Measurements from ENCODE around the gene C8A.

The C8A gene

DNA sequence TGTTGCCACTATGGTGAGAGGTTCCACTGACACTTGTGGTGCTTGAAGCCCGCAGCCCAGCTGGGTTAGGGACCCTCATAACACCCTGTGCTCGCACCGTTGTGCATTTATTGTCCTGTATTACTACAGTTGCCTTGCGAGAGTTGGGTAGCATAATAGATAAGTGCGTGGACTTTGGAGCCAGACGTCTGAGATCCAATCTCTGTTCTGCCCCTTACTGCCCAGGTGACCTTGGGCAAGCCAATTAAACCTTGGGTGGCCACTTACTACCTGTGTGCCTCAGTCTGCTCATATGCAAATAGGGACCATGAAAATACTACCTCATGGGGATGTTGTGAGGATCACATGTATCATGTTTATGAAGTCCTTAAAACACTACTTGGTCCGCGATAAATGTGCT lies 97.9 kb downstream of the C8A start:
- WGBS (ENCODE audit: extremely low coverage, insufficient coverage, insufficient read length): no CpG with 5 or more reads among the region's 8 CpGs
- no peak overlapping the region for H3K4me2 ChIP-seq (ENCODE audit: low read length)
- no peak overlapping the region for H3K9ac ChIP-seq (ENCODE audit: low read length)
- no peak overlapping the region for H2AK5ac ChIP-seq (ENCODE audit: low read length)
- no peak for DNase-seq
- no peaks in the 10 kb centered on the region for H3K36me3 ChIP-seq (ENCODE audit: control insufficient read depth in 1 of 2, insufficient read depth in 2 of 2, low read length in 2 of 2)
- no peaks in the 10 kb centered on the region for H3K79me1 ChIP-seq (ENCODE audit: low read length)
- H2BK5ac ChIP-seq (ENCODE audit: low read depth, low read length, poor library complexity): no peak overlapping the region
- no peak overlapping the region for H4K91ac ChIP-seq (ENCODE audit: low read depth, low read length)
- H3K14ac ChIP-seq (ENCODE audit: low read length): no peak overlapping the region
- H3K4ac ChIP-seq (ENCODE audit: low read depth, low read length): no peak overlapping the region
- no peak overlapping the region for H2BK12ac ChIP-seq (ENCODE audit: low read length)
- no peak overlapping the region for H2BK120ac ChIP-seq (ENCODE audit: insufficient read depth, low read length, poor library complexity)
- H3K4me3 ChIP-seq (ENCODE audit: low read depth, low read length): no peak overlapping the region
- no peak overlapping the region for H3K27ac ChIP-seq (ENCODE audit: low read depth, low read length)
- no peak overlapping the region for H3K18ac ChIP-seq (ENCODE audit: low read length)
- H3K27me3 ChIP-seq (ENCODE audit: insufficient read depth, low read length): no peaks in the 10 kb centered on the region
- peaks cover 0 to 2% of the 10 kb centered on the region in 2 experiments for H3K4me1 ChIP-seq (ENCODE audit: control insufficient read depth in 1 of 2, insufficient read depth in 2 of 2, low read length in 2 of 2)
- no peaks in the 10 kb centered on the region for H3K79me2 ChIP-seq (ENCODE audit: control insufficient read depth, insufficient read depth, low read length, poor library complexity)
- H4K12ac ChIP-seq (ENCODE audit: low read depth, low read length): no peak overlapping the region
- no peak overlapping the region for H2AFZ ChIP-seq (ENCODE audit: insufficient read depth, low read length, poor library complexity)
- H3K23ac ChIP-seq (ENCODE audit: low read length): no peak overlapping the region
- no peak overlapping the region for H4K8ac ChIP-seq (ENCODE audit: low read depth, low read length)
- H3K9me3 ChIP-seq (ENCODE audit: insufficient read depth, low read depth, low read length): no peaks in the 10 kb centered on the region

DNA sequence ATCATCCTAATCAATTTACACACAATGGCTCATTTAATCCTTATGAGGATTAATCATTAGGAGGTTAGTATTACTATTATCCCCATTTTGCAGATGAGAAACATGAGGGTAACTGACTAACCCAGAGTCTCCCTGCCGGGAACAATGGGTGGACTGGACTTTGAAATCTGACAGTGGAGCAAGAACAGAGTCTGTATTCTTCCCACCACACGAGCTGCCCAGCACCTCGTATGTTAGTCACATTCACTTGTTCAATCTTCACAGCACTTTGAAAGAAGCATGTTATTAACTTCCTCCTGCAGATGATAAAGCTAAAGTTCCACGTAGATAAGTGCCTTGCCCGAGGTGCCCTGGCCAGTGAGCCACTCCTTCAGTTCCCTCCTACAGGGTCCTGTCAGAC lies 98.8 kb downstream of the C8A start:
- H3K36me3 ChIP-seq (ENCODE audit: control insufficient read depth in 1 of 2, insufficient read depth in 2 of 2, low read length in 2 of 2): no peaks in the 10 kb centered on the region
- no peaks in the 10 kb centered on the region for H3K79me1 ChIP-seq (ENCODE audit: low read length)
- H4K8ac ChIP-seq (ENCODE audit: low read depth, low read length): no peak overlapping the region
- no peak overlapping the region for H3K18ac ChIP-seq (ENCODE audit: low read length)
- no peak overlapping the region for H3K4me2 ChIP-seq (ENCODE audit: low read length)
- no peak overlapping the region for H2BK5ac ChIP-seq (ENCODE audit: low read depth, low read length, poor library complexity)
- no peaks in the 10 kb centered on the region for H3K27me3 ChIP-seq (ENCODE audit: insufficient read depth, low read length)
- H2AK5ac ChIP-seq (ENCODE audit: low read length): no peak overlapping the region
- H3K4me1 ChIP-seq (ENCODE audit: control insufficient read depth in 1 of 2, insufficient read depth in 2 of 2, low read length in 2 of 2): peaks cover 2% of the 10 kb centered on the region in 2 experiments
- no peak overlapping the region for H2BK120ac ChIP-seq (ENCODE audit: insufficient read depth, low read length, poor library complexity)
- no peak overlapping the region for H4K91ac ChIP-seq (ENCODE audit: low read depth, low read length)
- H3K4me3 ChIP-seq (ENCODE audit: low read depth, low read length): no peak overlapping the region
- no peak overlapping the region for H3K9ac ChIP-seq (ENCODE audit: low read length)
- WGBS (ENCODE audit: extremely low coverage, insufficient coverage, insufficient read length): no CpG with 5 or more reads among the region's 5 CpGs
- no peak overlapping the region for H3K4ac ChIP-seq (ENCODE audit: low read depth, low read length)
- no peak overlapping the region for H2AFZ ChIP-seq (ENCODE audit: insufficient read depth, low read length, poor library complexity)
- no peak overlapping the region for H4K12ac ChIP-seq (ENCODE audit: low read depth, low read length)
- no peaks in the 10 kb centered on the region for H3K9me3 ChIP-seq (ENCODE audit: insufficient read depth, low read depth, low read length)
- H2BK12ac ChIP-seq (ENCODE audit: low read length): no peak overlapping the region
- H3K23ac ChIP-seq (ENCODE audit: low read length): no peak overlapping the region
- no peak overlapping the region for H3K27ac ChIP-seq (ENCODE audit: low read depth, low read length)
- H3K14ac ChIP-seq (ENCODE audit: low read length): no peak overlapping the region
- H3K79me2 ChIP-seq (ENCODE audit: control insufficient read depth, insufficient read depth, low read length, poor library complexity): no peaks in the 10 kb centered on the region
- DNase-seq: no peak

DNA sequence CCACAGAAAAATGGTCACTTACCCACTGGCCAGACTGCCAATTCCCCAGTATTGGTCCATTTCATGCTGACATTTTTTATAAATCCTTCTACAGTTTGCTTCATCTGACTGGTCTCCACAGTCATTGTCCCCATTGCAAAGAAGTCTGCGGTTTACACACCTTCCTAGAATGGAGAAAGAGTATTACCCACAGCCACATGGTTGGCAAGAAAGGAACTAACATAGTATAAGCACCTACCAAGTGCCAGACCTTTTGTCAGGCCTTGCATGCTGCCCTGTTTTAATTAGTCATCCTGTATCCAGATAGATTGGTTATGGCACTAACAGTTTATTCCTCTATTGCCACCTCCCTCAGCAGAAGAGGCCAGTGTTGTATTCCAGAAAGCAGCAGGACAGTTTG lies 100.1 kb downstream of the C8A start:
- no peak overlapping the region for H2BK120ac ChIP-seq (ENCODE audit: insufficient read depth, low read length, poor library complexity)

GRCh38 chr1:56957931-56958330 lies 103.3 kb downstream of the C8A start:
- Histone ChIP-seq H2AFZ (ENCODE audit: insufficient read depth, low read length, poor library complexity) (no peak overlapping the region), H4K91ac (ENCODE audit: low read depth, low read length) (no peak overlapping the region)

More for the DNA sequence above, 100.1 kb downstream of the C8A start:
- Histone ChIP-seq H2BK12ac (ENCODE audit: low read length) (no peak overlapping the region), H2AFZ (ENCODE audit: insufficient read depth, low read length, poor library complexity) (no peak overlapping the region), H4K91ac (ENCODE audit: low read depth, low read length) (no peak overlapping the region), H4K8ac (ENCODE audit: low read depth, low read length) (no peak overlapping the region), H2AK5ac (ENCODE audit: low read length) (no peak overlapping the region), H3K23ac (ENCODE audit: low read length) (no peak overlapping the region), H3K4me1 (ENCODE audit: control insufficient read depth in 1 of 2, insufficient read depth in 2 of 2, low read length in 2 of 2) (peaks cover 4 to 6% of the 10 kb centered on the region in 2 experiments), H3K4me3 (ENCODE audit: low read depth, low read length) (no peak overlapping the region), H3K9ac (ENCODE audit: low read length) (no peak overlapping the region), H4K12ac (ENCODE audit: low read depth, low read length) (no peak overlapping the region), H2BK5ac (ENCODE audit: low read depth, low read length, poor library complexity) (no peak overlapping the region), H3K4me2 (ENCODE audit: low read length) (no peak overlapping the region), H3K18ac (ENCODE audit: low read length) (no peak overlapping the region), H3K9me3 (ENCODE audit: insufficient read depth, low read depth, low read length) (no peaks in the 10 kb centered on the region), H3K14ac (ENCODE audit: low read length) (no peak overlapping the region), H3K27me3 (ENCODE audit: insufficient read depth, low read length) (no peaks in the 10 kb centered on the region), H3K79me1 (ENCODE audit: low read length) (no peaks in the 10 kb centered on the region), H3K27ac (ENCODE audit: low read depth, low read length) (no peak overlapping the region), H3K4ac (ENCODE audit: low read depth, low read length) (no peak overlapping the region), H3K79me2 (ENCODE audit: control insufficient read depth, insufficient read depth, low read length, poor library complexity) (no peaks in the 10 kb centered on the region), H3K36me3 (ENCODE audit: control insufficient read depth in 1 of 2, insufficient read depth in 2 of 2, low read length in 2 of 2) (no peaks in the 10 kb centered on the region)
- WGBS (ENCODE audit: extremely low coverage, insufficient coverage, insufficient read length): no CpG with 5 or more reads among the region's 1 CpG
- no peak for DNase-seq

More at GRCh38 chr1:56957931-56958330, 103.3 kb downstream of the C8A start:
- Histone ChIP-seq H3K27ac (ENCODE audit: low read depth, low read length) (no peak overlapping the region), H3K14ac (ENCODE audit: low read length) (no peak overlapping the region), H3K4me2 (ENCODE audit: low read length) (no peak overlapping the region), H2AK5ac (ENCODE audit: low read length) (no peak overlapping the region), H2BK120ac (ENCODE audit: insufficient read depth, low read length, poor library complexity) (no peak overlapping the region), H4K12ac (ENCODE audit: low read depth, low read length) (no peak overlapping the region), H3K18ac (ENCODE audit: low read length) (no peak overlapping the region), H3K36me3 (ENCODE audit: control insufficient read depth in 1 of 2, insufficient read depth in 2 of 2, low read length in 2 of 2) (no peaks in the 10 kb centered on the region), H3K23ac (ENCODE audit: low read length) (no peak overlapping the region), H3K79me1 (ENCODE audit: low read length) (no peaks in the 10 kb centered on the region), H2BK5ac (ENCODE audit: low read depth, low read length, poor library complexity) (no peak overlapping the region), H3K27me3 (ENCODE audit: insufficient read depth, low read length) (no peaks in the 10 kb centered on the region), H2BK12ac (ENCODE audit: low read length) (no peak overlapping the region), H3K4me1 (ENCODE audit: control insufficient read depth in 1 of 2, insufficient read depth in 2 of 2, low read length in 2 of 2) (peaks cover 2 to 6% of the 10 kb centered on the region in 2 experiments), H3K4me3 (ENCODE audit: low read depth, low read length) (no peak overlapping the region), H3K9me3 (ENCODE audit: insufficient read depth, low read depth, low read length) (peaks cover 2% of the 10 kb centered on the region), H4K8ac (ENCODE audit: low read depth, low read length) (no peak overlapping the region), H3K9ac (ENCODE audit: low read length) (no peak overlapping the region), H3K4ac (ENCODE audit: low read depth, low read length) (no peak overlapping the region), H3K79me2 (ENCODE audit: control insufficient read depth, insufficient read depth, low read length, poor library complexity) (no peaks in the 10 kb centered on the region)
- DNase-seq: no peak
- no CpG with 5 or more reads among the region's 3 CpGs for WGBS (ENCODE audit: extremely low coverage, insufficient coverage, insufficient read length)

All from trophoblast cell (in vitro differentiated cells and primary cell).